ENCODE measurements around the gene SEPTIN10. TPM values are rescaled to one million over a fixed set of nuclear protein-coding genes. Genes with fewer than 3 reads are reported as not detected.
"Not testable (repeated sequence)": the region's sequence is repeated elsewhere in the genome, so short reads cannot be mapped to it uniquely, and the experiment has no call there.

SEPTIN10 gene
- total RNA-seq, 3 donors from 2014 or later, result 93.5 to 116 (median 100) TPM

DNA sequence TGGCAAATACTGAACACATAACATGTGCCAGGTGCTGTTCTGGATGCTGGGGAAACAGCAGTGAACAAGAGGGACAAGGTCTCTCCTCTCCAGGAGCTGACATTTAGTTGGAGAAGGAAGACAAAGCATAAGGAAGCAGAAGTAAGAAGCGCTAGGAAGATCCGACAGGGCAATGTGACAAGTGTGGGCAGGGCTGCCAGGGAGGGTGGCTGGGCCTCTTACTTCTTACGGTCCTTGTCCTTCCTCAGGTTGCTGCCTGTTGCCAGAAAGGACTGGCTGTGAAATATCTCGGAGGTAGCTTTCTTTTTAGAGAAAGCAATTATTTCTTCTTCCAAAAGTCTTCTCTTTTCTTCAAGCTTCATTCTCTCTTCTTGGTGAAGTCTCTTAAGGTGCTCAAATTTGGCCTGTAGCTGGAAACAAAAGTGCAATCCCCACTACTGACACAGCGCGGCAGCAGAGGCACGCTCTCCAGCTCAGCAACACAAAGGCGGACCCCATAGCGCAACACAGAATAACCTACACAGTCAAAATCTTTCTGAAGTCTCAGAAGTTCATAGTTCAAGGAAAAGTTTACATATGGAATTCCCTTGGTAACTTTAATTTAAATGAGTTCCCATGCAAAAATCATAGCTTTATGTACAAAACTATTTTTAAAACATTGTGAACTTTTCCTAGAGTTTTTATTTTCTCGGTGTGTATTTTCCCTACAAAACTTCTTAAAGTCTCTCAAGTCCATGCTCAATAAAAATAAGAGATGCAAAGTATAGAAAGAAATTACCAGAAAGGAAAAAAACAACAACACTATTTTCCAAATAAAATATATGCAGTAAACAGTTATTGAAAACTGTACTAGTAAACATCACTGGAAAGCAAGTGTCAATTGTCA lies 67.7 kb downstream of the SEPTIN10 start:
- intact Hi-C loops (cut with DNase I; ENCODE audit: low total_unique reads), result no loop called here
- Histone ChIP-seq H3K36me3 (no peaks in the 10 kb centered on the region), H3K27ac (no peak overlapping the region), H3K27me3 (no peaks in the 10 kb centered on the region), H3K4me3 (no peak overlapping the region), H3K4me1 (no peaks in the 10 kb centered on the region), H3K9me3 (no peaks in the 10 kb centered on the region)
- peak in 1 of 2 donors; percentile 34 for DNase-seq (ENCODE audit: low spot score in 2 of 2)
- no peak for TF ChIP-seq POLR2A (IDR thresholded peaks at IDR 0.05)
- TF ChIP-seq, protein P1, sequence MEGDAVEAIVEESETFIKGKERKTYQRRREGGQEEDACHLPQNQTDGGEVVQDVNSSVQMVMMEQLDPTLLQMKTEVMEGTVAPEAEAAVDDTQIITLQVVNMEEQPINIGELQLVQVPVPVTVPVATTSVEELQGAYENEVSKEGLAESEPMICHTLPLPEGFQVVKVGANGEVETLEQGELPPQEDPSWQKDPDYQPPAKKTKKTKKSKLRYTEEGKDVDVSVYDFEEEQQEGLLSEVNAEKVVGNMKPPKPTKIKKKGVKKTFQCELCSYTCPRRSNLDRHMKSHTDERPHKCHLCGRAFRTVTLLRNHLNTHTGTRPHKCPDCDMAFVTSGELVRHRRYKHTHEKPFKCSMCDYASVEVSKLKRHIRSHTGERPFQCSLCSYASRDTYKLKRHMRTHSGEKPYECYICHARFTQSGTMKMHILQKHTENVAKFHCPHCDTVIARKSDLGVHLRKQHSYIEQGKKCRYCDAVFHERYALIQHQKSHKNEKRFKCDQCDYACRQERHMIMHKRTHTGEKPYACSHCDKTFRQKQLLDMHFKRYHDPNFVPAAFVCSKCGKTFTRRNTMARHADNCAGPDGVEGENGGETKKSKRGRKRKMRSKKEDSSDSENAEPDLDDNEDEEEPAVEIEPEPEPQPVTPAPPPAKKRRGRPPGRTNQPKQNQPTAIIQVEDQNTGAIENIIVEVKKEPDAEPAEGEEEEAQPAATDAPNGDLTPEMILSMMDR (IDR thresholded peaks at IDR 0.05), result peak; percentile 78 to 97 (median 94)
- TF ChIP-seq POLR2AphosphoS5 (IDR thresholded peaks at IDR 0.05), result peak in 1 of 3 donors; percentile 17

DNA sequence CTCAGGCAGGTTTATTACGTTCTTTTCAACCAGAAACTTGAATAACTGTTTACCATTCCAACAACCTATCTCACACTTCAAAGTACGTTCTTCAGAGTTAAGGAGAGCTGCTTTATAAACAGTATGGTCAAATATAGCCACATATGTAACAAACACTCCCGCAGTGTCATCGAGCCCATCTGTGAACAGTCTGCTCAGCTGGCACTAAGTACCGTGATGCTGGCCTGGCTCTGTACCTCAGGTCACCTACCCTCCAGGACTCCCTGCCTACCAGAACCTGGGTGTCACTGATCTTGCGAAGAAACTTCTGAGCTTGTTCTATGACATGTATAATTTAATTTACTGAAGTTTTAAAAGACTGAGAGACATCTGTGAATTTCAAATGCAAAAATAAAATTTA lies 71.4 kb downstream of the SEPTIN10 start:
- no peak overlapping the region for H3K27ac ChIP-seq
- H3K27me3 ChIP-seq, result no peaks in the 10 kb centered on the region
- H3K4me3 ChIP-seq, result no peak overlapping the region
- no peaks in the 10 kb centered on the region for H3K4me1 ChIP-seq
- TF ChIP-seq, protein P1 (IDR thresholded peaks at IDR 0.05), result no peak
- TF ChIP-seq POLR2A (IDR thresholded peaks at IDR 0.05) (no peak), POLR2AphosphoS5 (IDR thresholded peaks at IDR 0.05) (no peak)
- H3K9me3 ChIP-seq, result no peaks in the 10 kb centered on the region
- no peaks in the 10 kb centered on the region for H3K36me3 ChIP-seq
- intact Hi-C loops (cut with DNase I; ENCODE audit: low total_unique reads), result no loop called here
- no peak for DNase-seq (ENCODE audit: low spot score in 2 of 2)

DNA sequence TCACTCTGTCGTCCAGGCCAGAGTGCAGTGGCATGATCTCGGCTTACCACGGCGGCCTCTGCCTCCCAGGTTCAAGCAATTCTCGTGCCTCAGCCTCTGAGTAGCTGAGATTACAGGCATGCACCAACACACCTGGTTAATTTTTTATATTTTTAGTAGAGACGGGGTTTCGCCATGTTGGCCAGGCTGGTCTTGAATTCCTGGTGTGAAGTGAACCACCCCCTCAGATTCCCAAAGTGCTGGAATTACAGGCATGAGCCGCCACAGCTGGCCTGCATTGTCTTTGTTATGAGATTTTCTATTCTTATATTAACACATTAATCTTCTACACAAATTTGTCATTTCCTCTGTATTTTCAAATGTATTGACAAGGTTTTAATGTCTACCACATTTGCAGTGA lies 75.2 kb downstream of the SEPTIN10 start:
- TF ChIP-seq POLR2A (IDR thresholded peaks at IDR 0.05), result no peak
- H3K27me3 ChIP-seq, result no peaks in the 10 kb centered on the region
- H3K36me3 ChIP-seq, result no peaks in the 10 kb centered on the region
- H3K27ac ChIP-seq, result no peak overlapping the region
- no peak for DNase-seq (ENCODE audit: low spot score in 2 of 2)
- H3K9me3 ChIP-seq, result no peaks in the 10 kb centered on the region
- no peaks in the 10 kb centered on the region for H3K4me1 ChIP-seq
- intact Hi-C loops (cut with DNase I; ENCODE audit: low total_unique reads), result no loop called here
- H3K4me3 ChIP-seq, result no peak overlapping the region

DNA sequence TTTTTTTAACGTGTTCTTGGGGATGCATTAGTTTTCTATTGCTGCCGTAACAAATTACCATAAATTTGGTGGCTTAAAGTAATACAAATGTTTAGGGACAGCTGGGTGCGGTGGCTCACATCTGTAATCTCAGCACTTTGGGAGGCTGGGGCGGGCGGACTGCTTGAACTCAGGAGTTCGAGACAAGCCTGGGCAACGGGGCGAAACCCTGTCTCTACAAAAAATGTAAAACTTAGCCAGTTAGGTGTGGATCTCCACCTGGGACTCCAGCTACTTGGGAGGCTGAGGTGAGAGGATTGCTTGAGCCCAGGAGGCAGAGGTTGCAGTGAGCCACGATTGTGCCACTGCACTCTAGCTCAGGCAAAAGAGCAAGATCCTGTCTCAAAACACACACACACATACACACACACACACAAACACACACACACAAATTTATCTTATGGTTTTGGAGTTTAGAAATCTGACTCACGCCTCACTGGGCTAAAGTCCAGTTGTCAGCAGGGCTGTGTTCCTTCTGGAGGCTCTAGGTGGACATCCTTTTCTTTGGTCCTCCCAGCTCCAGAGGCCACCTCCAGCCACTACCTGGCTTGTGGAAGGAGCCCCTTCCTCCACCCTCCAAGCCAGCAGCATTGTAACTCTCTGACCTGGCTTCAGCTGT lies 76.1 kb downstream of the SEPTIN10 start:
- H3K9me3 ChIP-seq, result no peaks in the 10 kb centered on the region
- H3K36me3 ChIP-seq, result no peaks in the 10 kb centered on the region
- DNase-seq (ENCODE audit: low spot score in 2 of 2), result no peak
- no peak overlapping the region for H3K4me3 ChIP-seq
- no peaks in the 10 kb centered on the region for H3K27me3 ChIP-seq
- no peak overlapping the region for H3K27ac ChIP-seq
- TF ChIP-seq, protein P1 (IDR thresholded peaks at IDR 0.05), result no peak
- TF ChIP-seq POLR2A (IDR thresholded peaks at IDR 0.05), result no peak
- no peak for TF ChIP-seq POLR2AphosphoS5 (IDR thresholded peaks at IDR 0.05)
- intact Hi-C loops (cut with DNase I; ENCODE audit: low total_unique reads), result no loop called here
- no peaks in the 10 kb centered on the region for H3K4me1 ChIP-seq

DNA sequence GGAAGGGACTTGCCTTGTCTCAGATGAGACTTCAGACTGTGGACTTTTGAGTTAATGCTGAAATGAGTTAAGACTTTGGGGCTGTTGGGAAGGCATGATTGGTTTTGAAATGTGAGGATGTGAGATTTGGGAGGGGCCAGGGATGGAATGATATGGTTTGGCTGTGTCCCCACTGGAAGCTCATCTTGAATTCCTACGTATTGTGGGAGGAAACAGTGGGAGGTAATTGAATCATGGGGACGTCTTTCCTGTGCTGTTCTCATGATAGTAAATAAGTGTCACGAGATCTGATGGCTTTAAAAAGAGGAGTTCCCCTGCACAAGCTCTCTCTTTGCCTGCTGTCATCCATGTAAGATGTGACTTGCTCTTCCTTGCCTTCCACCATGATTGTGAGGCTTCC lies 77.2 kb downstream of the SEPTIN10 start:
- H3K27ac ChIP-seq; H3K4me1 ChIP-seq; H3K36me3 ChIP-seq; DNase-seq (ENCODE audit: low spot score in 2 of 2); intact Hi-C loops (cut with DNase I; ENCODE audit: low total_unique reads); H3K9me3 ChIP-seq; H3K27me3 ChIP-seq; H3K4me3 ChIP-seq: not testable (repeated sequence)
